PC-3 (cell line): ENCODE results near the gene RPRM. TPM values are rescaled to one million over a fixed set of nuclear protein-coding genes. Genes with fewer than 3 reads are reported as not detected.
"Not testable (repeated sequence)": the region's sequence is repeated elsewhere in the genome, so short reads cannot be mapped to it uniquely, and the experiment has no call there.

Experiments
- ATAC-seq: fragments of 200-7000 bp; cut with Tn5 transposase; 2 replicates; pipeline ENCODE4 v1.9.1; 2020; ENCODE audit warnings: mild to moderate bottlenecking, moderate library complexity
- BruUV-seq: library from RNA; stranded (reverse); fragments of 400-500 nt; replicated peaks from 2 replicates; lab custom pipeline; 2021; lab: Mats Ljungman, UMichigan
- CTCF ChIA-PET: fragments of 300-600 bp; sonication (Branson Sonifier 250); formaldehyde crosslinking; loops from one replicate; lab custom pipeline; 2022; ENCODE audit warnings: antibody characterized with exemption; lab: Charles Lee
- POLR2A ChIA-PET: fragments of 300-600 bp; sonication (Branson Sonifier 250); formaldehyde crosslinking; loops from one replicate; lab custom pipeline; 2022; ENCODE audit warnings: antibody characterized with exemption; ENCODE audit not compliant: unreplicated experiment; lab: Charles Lee
- DNase-seq: peaks from one replicate; pipeline ENCODE4 v3.0.0-alpha.2; 2015
- H2AFZ ChIP-seq: fragments of 300-600 bp; sonication (generic); 2 replicates; pipeline ENCODE4 v1.6.0; 2016; ENCODE audit warnings: antibody characterized with exemption, low read length
- H3F3A ChIP-seq: fragments of 300-600 bp; sonication (generic); one replicate; pipeline ENCODE4 v1.6.0; 2017; ENCODE audit warnings: antibody characterized with exemption, low read length, control low read depth, mild to moderate bottlenecking; ENCODE audit not compliant: unreplicated experiment
- H3K27ac ChIP-seq: fragments of 300-600 bp; sonication (generic); 2 replicates; pipeline ENCODE4 v1.5.1; 2016; ENCODE audit warnings: mild to moderate bottlenecking, low read length
- H3K27me3 ChIP-seq: fragments of 300-600 bp; sonication (generic); 2 replicates; pipeline ENCODE4 v1.6.1; 2016; ENCODE audit warnings: low read length, mixed read lengths
- H3K36me3 ChIP-seq: fragments of 300-600 bp; sonication (generic); 2 replicates; pipeline ENCODE4 v1.6.1; 2016; ENCODE audit warnings: low read depth, mixed run types, low read length, mixed read lengths
- H3K4me1 ChIP-seq: fragments of 300-600 bp; sonication (generic); 2 replicates; pipeline ENCODE4 v1.5.1; 2016; ENCODE audit warnings: low read length; ENCODE audit not compliant: insufficient read depth
- H3K4me2 ChIP-seq: fragments of 300-600 bp; sonication (generic); 2 replicates; pipeline ENCODE4 v1.6.0; 2016; ENCODE audit warnings: low read length
- H3K4me3 ChIP-seq: fragments of 300-600 bp; sonication (generic); 2 replicates; pipeline ENCODE4 v1.5.1; 2016; ENCODE audit warnings: mild to moderate bottlenecking, low read length, mixed read lengths
- H3K79me2 ChIP-seq: fragments of 300-600 bp; sonication (generic); 2 replicates; pipeline ENCODE4 v1.6.1; 2017; ENCODE audit warnings: low read length, mixed read lengths
- H3K9ac ChIP-seq: fragments of 300-600 bp; sonication (generic); 2 replicates; pipeline ENCODE4 v1.6.0; 2016; ENCODE audit warnings: mild to moderate bottlenecking, low read length
- H3K9me2 ChIP-seq: fragments of 300-600 bp; sonication (generic); replicated peaks from 2 replicates; pipeline ENCODE4 v1.6.1; 2016; ENCODE audit warnings: mixed run types, low read length, mixed read lengths
- H3K9me3 ChIP-seq: fragments of 300-600 bp; sonication (generic); 2 replicates; pipeline ENCODE4 v1.6.1; 2016; ENCODE audit warnings: low read length, mixed read lengths
- H4K20me1 ChIP-seq: fragments of 300-600 bp; sonication (generic); 2 replicates; pipeline ENCODE4 v1.6.1; 2016; ENCODE audit warnings: low read length, mixed read lengths
- EZH2 ChIP-seq: fragments of 300-600 bp; sonication (generic); IDR thresholded peaks from one replicate; pipeline ENCODE4 v1.6.1; 2017; ENCODE audit warnings: antibody characterized with exemption, mild to moderate bottlenecking, low read length; ENCODE audit not compliant: unreplicated experiment
- EZH2phosphoT487 ChIP-seq: fragments of 300-600 bp; sonication (generic); IDR thresholded peaks from 2 replicates; pipeline ENCODE4 v1.6.1; 2018; ENCODE audit warnings: mild to moderate bottlenecking, antibody characterized with exemption, low read length, borderline replicate concordance
- intact Hi-C: fragments of 100-400 bp; cut with micrococcal nuclease; formaldehyde crosslinking; loops from 2 replicates; pipeline ENCODE4 v1.9.0; 2023
- total RNA-seq: library from RNA; depleted of rRNA; stranded (reverse); fragments of >200 nt; gene quantifications from 2 replicates; pipeline ENCODE4 v1.2.3, GENCODE V29; 2014
- TF ChIP-seq, protein P1 (sequence below): fragments of 300-600 bp; sonication (generic); conservative IDR thresholded peaks from 2 replicates; pipeline ENCODE4 v1.5.1; 2017; ENCODE audit warnings: antibody characterized with exemption, low read depth, mild to moderate bottlenecking, low read length

Gene RPRM
- total RNA-seq, 1 experiment from 2014 or later, result 1.4 TPM

DNA sequence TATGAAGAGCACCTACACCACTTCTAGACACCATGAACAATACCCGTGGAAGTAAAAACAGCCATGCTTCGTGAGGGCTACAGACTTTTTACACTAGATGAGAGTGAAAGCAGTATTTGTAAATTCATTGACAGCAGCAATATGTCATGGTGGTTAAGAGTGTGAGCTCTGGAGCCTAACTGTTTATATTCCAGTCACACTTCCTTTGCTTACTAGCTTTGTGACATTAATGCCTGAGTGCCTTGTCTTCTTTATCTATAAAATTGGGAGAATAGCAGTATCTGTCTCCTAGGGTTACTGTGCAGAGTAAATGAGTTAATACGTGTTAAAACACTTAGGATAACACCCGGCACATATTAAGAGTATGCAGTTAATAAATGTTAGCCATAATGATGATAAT lies 33.8 kb upstream of the RPRM start:
- Histone ChIP-seq H4K20me1 (no peaks in the 10 kb centered on the region), H3K4me1 (no peaks in the 10 kb centered on the region), H3K79me2 (no peaks in the 10 kb centered on the region), H3K27me3 (no peaks in the 10 kb centered on the region), H3K27ac (no peak overlapping the region), H2AFZ (no peak overlapping the region), H3K36me3 (no peaks in the 10 kb centered on the region; the same call in 1 of the 2 replicates), H3F3A (no peaks in the 10 kb centered on the region), H3K4me2 (no peak overlapping the region), H3K4me3 (no peak overlapping the region), H3K9me3 (no peaks in the 10 kb centered on the region), H3K9ac (no peak overlapping the region), H3K9me2 (no peaks in the 10 kb centered on the region)
- DNase-seq, result no peak
- no peak for ATAC-seq
- ChIA-PET POLR2A (no interaction called here), CTCF (no interaction called here)
- TF ChIP-seq EZH2phosphoT487 (no peak), EZH2 (no peak)
- TF ChIP-seq, protein P1, sequence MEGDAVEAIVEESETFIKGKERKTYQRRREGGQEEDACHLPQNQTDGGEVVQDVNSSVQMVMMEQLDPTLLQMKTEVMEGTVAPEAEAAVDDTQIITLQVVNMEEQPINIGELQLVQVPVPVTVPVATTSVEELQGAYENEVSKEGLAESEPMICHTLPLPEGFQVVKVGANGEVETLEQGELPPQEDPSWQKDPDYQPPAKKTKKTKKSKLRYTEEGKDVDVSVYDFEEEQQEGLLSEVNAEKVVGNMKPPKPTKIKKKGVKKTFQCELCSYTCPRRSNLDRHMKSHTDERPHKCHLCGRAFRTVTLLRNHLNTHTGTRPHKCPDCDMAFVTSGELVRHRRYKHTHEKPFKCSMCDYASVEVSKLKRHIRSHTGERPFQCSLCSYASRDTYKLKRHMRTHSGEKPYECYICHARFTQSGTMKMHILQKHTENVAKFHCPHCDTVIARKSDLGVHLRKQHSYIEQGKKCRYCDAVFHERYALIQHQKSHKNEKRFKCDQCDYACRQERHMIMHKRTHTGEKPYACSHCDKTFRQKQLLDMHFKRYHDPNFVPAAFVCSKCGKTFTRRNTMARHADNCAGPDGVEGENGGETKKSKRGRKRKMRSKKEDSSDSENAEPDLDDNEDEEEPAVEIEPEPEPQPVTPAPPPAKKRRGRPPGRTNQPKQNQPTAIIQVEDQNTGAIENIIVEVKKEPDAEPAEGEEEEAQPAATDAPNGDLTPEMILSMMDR, result no peak
- intact Hi-C loops, result no loop called here
- BruUV-seq, result no TSS peak

DNA sequence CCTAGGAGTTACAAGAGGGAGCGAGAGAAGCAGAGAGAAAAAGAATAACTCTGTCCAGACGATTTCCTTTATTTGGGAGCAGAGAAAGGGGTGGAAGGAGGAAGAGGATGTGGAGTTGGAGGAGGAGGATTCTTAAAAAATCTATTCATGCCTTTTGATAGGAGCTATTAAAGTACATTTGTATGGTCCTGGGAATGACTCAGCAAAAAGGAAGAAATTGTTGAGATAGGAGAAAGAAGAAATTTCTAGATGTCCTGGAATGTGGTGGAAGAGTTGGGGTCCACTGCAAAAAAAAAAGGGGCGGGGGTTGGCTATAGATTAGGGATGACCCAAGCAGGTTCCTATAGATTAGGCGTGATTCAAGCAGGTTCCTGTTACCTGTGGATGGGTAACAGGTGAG lies 32.4 kb upstream of the RPRM start:
- BruUV-seq, result no TSS peak

DNA sequence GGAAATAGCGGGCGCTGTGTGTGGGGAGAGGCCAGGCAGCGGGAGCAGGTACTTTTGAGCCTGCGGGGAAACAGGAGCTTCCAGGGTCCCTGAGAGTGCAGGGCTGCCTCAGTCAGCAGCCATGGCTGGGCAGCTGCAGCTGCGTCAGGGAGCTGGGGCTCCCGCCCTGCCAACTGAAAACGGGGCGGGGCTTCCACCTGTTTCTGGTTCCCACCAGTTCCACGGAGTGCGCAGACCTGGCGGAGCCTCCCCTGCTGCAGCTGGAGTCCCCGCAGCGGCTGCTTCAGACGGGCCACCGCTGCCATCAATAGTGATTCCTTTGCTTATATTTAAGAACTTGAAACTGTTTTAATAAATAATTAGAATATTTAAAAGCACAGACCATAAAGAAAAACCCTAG lies 30.6 kb upstream of the RPRM start:
- no peak for ATAC-seq
- Histone ChIP-seq H3K36me3 (no peaks in the 10 kb centered on the region; the same call in 1 of the 2 replicates), H3K9me2 (no peaks in the 10 kb centered on the region), H3K79me2 (no peaks in the 10 kb centered on the region), H3K9me3 (no peaks in the 10 kb centered on the region), H3K4me3 (no peak overlapping the region), H2AFZ (no peak overlapping the region), H3K4me1 (no peaks in the 10 kb centered on the region), H3K4me2 (no peak overlapping the region), H3K9ac (no peak overlapping the region), H3K27me3 (no peaks in the 10 kb centered on the region), H3K27ac (no peak overlapping the region), H4K20me1 (no peaks in the 10 kb centered on the region), H3F3A (no peaks in the 10 kb centered on the region)
- TF ChIP-seq EZH2phosphoT487 (no peak), EZH2 (no peak)
- TF ChIP-seq, protein P1, result no peak
- BruUV-seq, result no TSS peak
- intact Hi-C loops, result no loop called here
- POLR2A ChIA-PET, result no interaction called here
- DNase-seq, result no peak
- CTCF ChIA-PET, result no interaction called here

More for the DNA sequence above, 32.4 kb upstream of the RPRM start:
- Histone ChIP-seq H3K36me3 (no peaks in the 10 kb centered on the region; the same call in 1 of the 2 replicates), H3K9me3 (no peaks in the 10 kb centered on the region), H3K9ac (no peak overlapping the region), H4K20me1 (no peaks in the 10 kb centered on the region), H3K4me3 (no peak overlapping the region), H3K4me1 (no peaks in the 10 kb centered on the region), H3F3A (no peaks in the 10 kb centered on the region), H3K79me2 (no peaks in the 10 kb centered on the region), H2AFZ (no peak overlapping the region), H3K27me3 (no peaks in the 10 kb centered on the region), H3K9me2 (no peaks in the 10 kb centered on the region), H3K4me2 (no peak overlapping the region), H3K27ac (no peak overlapping the region)
- TF ChIP-seq, protein P1, result no peak
- TF ChIP-seq EZH2phosphoT487 (no peak), EZH2 (no peak)
- CTCF ChIA-PET, result no interaction called here
- POLR2A ChIA-PET, result no interaction called here
- intact Hi-C loops, result no loop called here
- DNase-seq (no peak), ATAC-seq (no peak)

DNA sequence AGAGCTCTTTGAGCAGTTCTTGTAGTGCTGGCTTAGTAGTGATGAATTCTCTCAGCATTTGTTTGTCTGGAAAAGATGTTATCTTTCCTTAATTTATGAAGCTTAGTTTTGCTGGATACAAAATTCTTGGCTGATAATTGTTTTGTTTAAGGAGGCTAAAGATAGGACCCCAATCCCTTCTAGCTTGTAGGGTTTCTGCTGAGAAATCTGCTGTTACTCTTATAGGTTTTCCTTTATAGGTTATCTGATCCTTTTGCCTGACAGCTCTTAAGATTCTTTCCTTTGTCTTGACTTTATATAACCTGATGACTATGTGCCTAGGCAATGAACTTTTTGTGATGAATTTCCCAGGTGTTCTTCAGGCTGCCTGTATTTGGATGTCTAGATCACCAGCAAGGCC lies 27.9 kb upstream of the RPRM start:
- CTCF ChIA-PET, H3K79me2 ChIP-seq, H3K9ac ChIP-seq, intact Hi-C loops, H3K4me3 ChIP-seq, H3K27me3 ChIP-seq, H3F3A ChIP-seq, BruUV-seq, DNase-seq, POLR2A ChIA-PET, H3K4me1 ChIP-seq, H3K4me2 ChIP-seq, H3K9me3 ChIP-seq, H3K27ac ChIP-seq, H4K20me1 ChIP-seq, H3K36me3 ChIP-seq, H3K9me2 ChIP-seq, H2AFZ ChIP-seq, ATAC-seq: not testable (repeated sequence)
